ENCODE data around the gene HOXB5.

Gene HOXB5

DNA sequence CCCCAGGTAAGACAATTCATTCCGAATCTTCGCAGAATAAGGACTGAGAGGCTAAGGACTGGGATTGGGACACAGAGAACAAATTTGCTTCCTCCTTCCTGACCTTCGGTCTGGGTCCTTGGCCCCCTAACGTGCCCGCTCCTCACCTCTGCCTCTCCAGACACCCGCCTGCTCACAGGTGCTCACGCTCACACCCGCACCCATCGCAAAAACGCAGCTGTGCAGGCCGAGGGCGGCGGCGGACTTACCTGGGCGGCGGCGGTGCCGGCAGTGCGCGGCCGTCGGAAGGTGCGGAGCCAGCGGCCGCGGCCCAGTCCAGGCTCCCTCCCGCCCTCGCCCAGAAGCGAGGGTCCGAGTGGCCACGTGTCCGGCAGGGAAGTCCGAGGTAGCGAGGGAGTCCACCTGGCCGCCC, 39.7 kb upstream of the HOXB5 start:
- Histone ChIP-seq H4K8ac (ENCODE audit: low read depth, low read length) (no peak overlapping the region), H3K4me1 (ENCODE audit: control insufficient read depth in 2 of 2, insufficient read depth in 1 of 2, low read depth in 1 of 2, low read length in 2 of 2) (no peaks in the 10 kb centered on the region), H4K91ac (ENCODE audit: low read depth, low read length, poor library complexity) (no peak overlapping the region), H2BK120ac (ENCODE audit: low read depth, low read length) (no peak overlapping the region), H3K14ac (ENCODE audit: low read length) (no peak overlapping the region), H3K18ac (ENCODE audit: low read length) (no peak overlapping the region), H3K27me3 (ENCODE audit: control insufficient read depth in 3 of 3, insufficient read depth in 3 of 3, low read depth in 1 of 3, low read length in 3 of 3) (peaks cover 45 to 100% (median 97%) of the 10 kb centered on the region in 3 experiments), H3K9me3 (replicated peaks in 1 of 2; ENCODE audit: control insufficient read depth in 2 of 2, insufficient read depth in 1 of 2, low read depth in 1 of 2, low read length in 2 of 2) (no peaks in the 10 kb centered on the region), H3K36me3 (replicated peaks in 1 of 2; ENCODE audit: control insufficient read depth in 2 of 2, insufficient read depth in 2 of 2, low read length in 2 of 2) (no peaks in the 10 kb centered on the region), H3K4me3 (ENCODE audit: low read length in 2 of 2) (no peak overlapping the region), H3K4ac (ENCODE audit: low read length) (no peak overlapping the region), H2BK15ac (ENCODE audit: low read length) (no peak overlapping the region), H3K9ac (ENCODE audit: low read depth, low read length, poor library complexity) (no peak overlapping the region), H3K79me1 (ENCODE audit: low read depth, low read length) (no peaks in the 10 kb centered on the region), H3K27ac (replicated peaks; ENCODE audit: low read length) (no peak overlapping the region), H2AFZ (ENCODE audit: low read length) (peak overlapping the region; percentile 9), H2AK5ac (ENCODE audit: low read depth, low read length) (no peak overlapping the region), H3K23ac (ENCODE audit: low read depth, low read length, poor library complexity) (no peak overlapping the region), H2BK5ac (ENCODE audit: low read length) (no peak overlapping the region), H3K4me2 (ENCODE audit: insufficient read depth, low read length, poor library complexity, severe bottlenecking) (no peak overlapping the region), H2BK12ac (ENCODE audit: low read length) (no peak overlapping the region)
- no peak for DNase-seq (ENCODE audit: low spot score)
- WGBS, 2 donors (ENCODE audit: extremely low coverage in 2 of 2, insufficient read length in 2 of 2, insufficient replicate concordance in 1 of 2), result no CpG with 5 or more reads among the region's 35 CpGs

DNA sequence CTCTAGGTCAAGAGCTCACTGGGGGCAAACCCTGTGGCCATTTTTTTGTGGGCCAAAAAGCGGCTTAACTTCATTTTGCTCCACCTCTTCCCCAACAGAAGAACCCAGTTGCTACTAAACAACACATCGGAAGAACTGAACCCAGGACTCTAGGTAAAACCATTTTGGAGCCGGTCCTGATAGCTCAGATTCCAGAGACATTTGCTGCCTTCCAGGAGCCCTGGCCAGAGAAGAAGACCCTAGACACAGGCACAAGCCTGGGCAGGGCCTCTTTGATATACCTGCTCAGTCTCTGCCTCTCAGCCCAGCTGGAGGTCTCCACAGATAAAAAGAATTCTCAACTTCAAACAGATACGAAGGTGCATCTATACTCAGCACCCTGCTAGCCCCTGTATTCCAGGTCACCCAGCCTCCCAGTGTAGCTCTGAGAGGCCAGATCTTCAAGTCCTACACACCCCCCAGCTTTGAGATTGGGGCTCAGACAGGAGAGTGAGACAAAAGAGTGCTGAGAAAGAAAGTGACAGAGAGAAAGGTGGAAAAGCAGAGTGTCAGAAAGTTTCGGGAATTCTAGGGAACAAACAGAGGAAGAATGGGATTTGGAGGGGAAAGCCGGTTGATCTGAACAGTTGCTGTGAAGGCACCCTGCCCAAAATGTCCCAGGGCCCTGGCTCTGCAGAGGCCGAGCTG, 39.1 kb upstream of the HOXB5 start:
- H2BK15ac ChIP-seq (ENCODE audit: low read length), result no peak overlapping the region
- no peak overlapping the region for H3K4me2 ChIP-seq (ENCODE audit: insufficient read depth, low read length, poor library complexity, severe bottlenecking)
- peaks cover 42 to 100% (median 97%) of the 10 kb centered on the region in 3 experiments for H3K27me3 ChIP-seq (ENCODE audit: control insufficient read depth in 3 of 3, insufficient read depth in 3 of 3, low read depth in 1 of 3, low read length in 3 of 3)
- H4K8ac ChIP-seq (ENCODE audit: low read depth, low read length), result no peak overlapping the region
- no peaks in the 10 kb centered on the region for H3K9me3 ChIP-seq (replicated peaks in 1 of 2; ENCODE audit: control insufficient read depth in 2 of 2, insufficient read depth in 1 of 2, low read depth in 1 of 2, low read length in 2 of 2)
- H2BK120ac ChIP-seq (ENCODE audit: low read depth, low read length), result no peak overlapping the region
- H3K18ac ChIP-seq (ENCODE audit: low read length), result no peak overlapping the region
- no peak overlapping the region for H3K4ac ChIP-seq (ENCODE audit: low read length)
- no peak overlapping the region for H3K27ac ChIP-seq (replicated peaks; ENCODE audit: low read length)
- no peak overlapping the region for H3K4me3 ChIP-seq (ENCODE audit: low read length in 2 of 2)
- H3K9ac ChIP-seq (ENCODE audit: low read depth, low read length, poor library complexity), result no peak overlapping the region
- no peak overlapping the region for H4K91ac ChIP-seq (ENCODE audit: low read depth, low read length, poor library complexity)
- H2BK12ac ChIP-seq (ENCODE audit: low read length), result no peak overlapping the region
- no peak overlapping the region for H3K14ac ChIP-seq (ENCODE audit: low read length)
- H3K23ac ChIP-seq (ENCODE audit: low read depth, low read length, poor library complexity), result no peak overlapping the region
- no CpG with 5 or more reads among the region's 7 CpGs for WGBS, 2 donors (ENCODE audit: extremely low coverage in 2 of 2, insufficient read length in 2 of 2, insufficient replicate concordance in 1 of 2)
- no peak overlapping the region for H2BK5ac ChIP-seq (ENCODE audit: low read length)
- DNase-seq (ENCODE audit: low spot score), result no peak
- H3K4me1 ChIP-seq (ENCODE audit: control insufficient read depth in 2 of 2, insufficient read depth in 1 of 2, low read depth in 1 of 2, low read length in 2 of 2), result no peaks in the 10 kb centered on the region
- no peak overlapping the region for H2AFZ ChIP-seq (ENCODE audit: low read length)
- H3K79me1 ChIP-seq (ENCODE audit: low read depth, low read length), result no peaks in the 10 kb centered on the region
- H2AK5ac ChIP-seq (ENCODE audit: low read depth, low read length), result no peak overlapping the region
- H3K36me3 ChIP-seq (replicated peaks in 1 of 2; ENCODE audit: control insufficient read depth in 2 of 2, insufficient read depth in 2 of 2, low read length in 2 of 2), result no peaks in the 10 kb centered on the region

GRCh38 chr17:48631693-48632578, 38.4 kb upstream of the HOXB5 start:
- Histone ChIP-seq H3K23ac (ENCODE audit: low read depth, low read length, poor library complexity) (no peak overlapping the region), H3K9ac (ENCODE audit: low read depth, low read length, poor library complexity) (no peak overlapping the region), H2AFZ (ENCODE audit: low read length) (no peak overlapping the region), H3K18ac (ENCODE audit: low read length) (no peak overlapping the region), H4K91ac (ENCODE audit: low read depth, low read length, poor library complexity) (no peak overlapping the region), H3K27ac (replicated peaks; ENCODE audit: low read length) (no peak overlapping the region), H3K4me1 (ENCODE audit: control insufficient read depth in 2 of 2, insufficient read depth in 1 of 2, low read depth in 1 of 2, low read length in 2 of 2) (no peaks in the 10 kb centered on the region), H3K4me2 (ENCODE audit: insufficient read depth, low read length, poor library complexity, severe bottlenecking) (no peak overlapping the region), H2BK5ac (ENCODE audit: low read length) (no peak overlapping the region), H3K9me3 (replicated peaks in 1 of 2; ENCODE audit: control insufficient read depth in 2 of 2, insufficient read depth in 1 of 2, low read depth in 1 of 2, low read length in 2 of 2) (no peaks in the 10 kb centered on the region), H2BK12ac (ENCODE audit: low read length) (no peak overlapping the region), H3K4me3 (ENCODE audit: low read length in 2 of 2) (no peak overlapping the region), H2BK120ac (ENCODE audit: low read depth, low read length) (no peak overlapping the region), H3K4ac (ENCODE audit: low read length) (no peak overlapping the region), H3K36me3 (replicated peaks in 1 of 2; ENCODE audit: control insufficient read depth in 2 of 2, insufficient read depth in 2 of 2, low read length in 2 of 2) (no peaks in the 10 kb centered on the region), H2AK5ac (ENCODE audit: low read depth, low read length) (no peak overlapping the region), H3K79me1 (ENCODE audit: low read depth, low read length) (no peaks in the 10 kb centered on the region), H3K27me3 (ENCODE audit: control insufficient read depth in 3 of 3, insufficient read depth in 3 of 3, low read depth in 1 of 3, low read length in 3 of 3) (peaks cover 47 to 100% (median 97%) of the 10 kb centered on the region in 3 experiments), H3K14ac (ENCODE audit: low read length) (no peak overlapping the region), H4K8ac (ENCODE audit: low read depth, low read length) (no peak overlapping the region), H2BK15ac (ENCODE audit: low read length) (no peak overlapping the region)
- WGBS, 2 donors (ENCODE audit: extremely low coverage in 2 of 2, insufficient read length in 2 of 2, insufficient replicate concordance in 1 of 2), result no CpG with 5 or more reads among the region's 7 CpGs
- no peak for DNase-seq (ENCODE audit: low spot score)

Data from neuronal stem cell (in vitro differentiated cells).